Measurements from ENCODE around the gene PHC2.

PHC2 gene

GRCh38 chr1:33369081-33369480 is 61.8 kb downstream of the PHC2 start:
- DNase-seq = no peak

- DNase-seq = no peak
Measured at GRCh38 chr1:33368431-33368830, 62.5 kb downstream of the PHC2 start.

GRCh38 chr1:33367485-33368405 is 63.1 kb downstream of the PHC2 start:
- DNase-seq = peak; percentile 85

- no peak for DNase-seq
Measured at GRCh38 chr1:33366762-33367484, 64.0 kb downstream of the PHC2 start.

GRCh38 chr1:33365560-33365997 is 65.3 kb downstream of the PHC2 start:
- DNase-seq = no peak

- no peak for DNase-seq
Measured at GRCh38 chr1:33364565-33364918, 66.4 kb downstream of the PHC2 start.

GRCh38 chr1:33363470-33363861 is 67.4 kb downstream of the PHC2 start:
- DNase-seq = no peak

- no peak for DNase-seq
Measured at GRCh38 chr1:33363021-33363420, 67.9 kb downstream of the PHC2 start.

GRCh38 chr1:33361532-33362235 is 69.2 kb downstream of the PHC2 start:
- no peak for DNase-seq

- no peak for DNase-seq
Measured at GRCh38 chr1:33360367-33360766, 70.5 kb downstream of the PHC2 start.

GRCh38 chr1:33359931-33360330 is 71.0 kb downstream of the PHC2 start:
- DNase-seq = no peak

- DNase-seq = no peak
Measured at GRCh38 chr1:33358795-33359503, 71.9 kb downstream of the PHC2 start.

- no peak for DNase-seq
Measured at GRCh38 chr1:33358114-33358794, 72.6 kb downstream of the PHC2 start.

- no peak for DNase-seq
Measured at GRCh38 chr1:33357099-33357498, 73.8 kb downstream of the PHC2 start.

GRCh38 chr1:33354707-33355316 is 76.1 kb downstream of the PHC2 start:
- no peak for DNase-seq

- no peak for DNase-seq
Measured at GRCh38 chr1:33353531-33353930, 77.4 kb downstream of the PHC2 start.

- no peak for DNase-seq
Measured at GRCh38 chr1:33351281-33351660, 79.6 kb downstream of the PHC2 start.

GRCh38 chr1:33350611-33351280 is 80.1 kb downstream of the PHC2 start:
- no peak for DNase-seq

GRCh38 chr1:33349778-33350610 is 80.9 kb downstream of the PHC2 start:
- peak; percentile 71 for DNase-seq

- peak; percentile 21 for DNase-seq
Measured at GRCh38 chr1:33349081-33349759, 81.7 kb downstream of the PHC2 start.
